Measurements from ENCODE around the gene GRM7. TPM values are rescaled to one million over a fixed set of nuclear protein-coding genes. Genes with fewer than 3 reads are reported as not detected.

Gene GRM7
- polyA plus RNA-seq, 4 donors = 1.9 to 2.2 (median 2.2) TPM

GRCh38 chr3:7546253-7546652 is 685.3 kb downstream of the GRM7 start:
- peak in 2 of 4 donors; percentile 21 to 24 for DNase-seq (ENCODE audit: low read depth in 4 of 4, low spot score in 3 of 4)

- no peak for DNase-seq (ENCODE audit: low read depth in 4 of 4, low spot score in 3 of 4)
Measured at GRCh38 chr3:7547826-7548225, 686.9 kb downstream of the GRM7 start.

GRCh38 chr3:7562892-7563291 is 702.0 kb downstream of the GRM7 start:
- DNase-seq (ENCODE audit: low read depth in 4 of 4, low spot score in 3 of 4) = no peak

GRCh38 chr3:7565574-7565973 is 704.7 kb downstream of the GRM7 start:
- no peak for DNase-seq (ENCODE audit: low read depth in 4 of 4, low spot score in 3 of 4)

GRCh38 chr3:7567160-7567559 is 706.2 kb downstream of the GRM7 start:
- DNase-seq (ENCODE audit: low read depth in 4 of 4, low spot score in 3 of 4) = no peak

- no peak for DNase-seq (ENCODE audit: low read depth in 4 of 4, low spot score in 3 of 4)
Measured at GRCh38 chr3:7568526-7569184, 707.7 kb downstream of the GRM7 start.

- no peak for DNase-seq (ENCODE audit: low read depth in 4 of 4, low spot score in 3 of 4)
Measured at GRCh38 chr3:7573330-7573729, 712.4 kb downstream of the GRM7 start.

- DNase-seq (ENCODE audit: low read depth in 4 of 4, low spot score in 3 of 4) = no peak
Measured at GRCh38 chr3:7574435-7574834, 713.5 kb downstream of the GRM7 start.

- DNase-seq (ENCODE audit: low read depth in 4 of 4, low spot score in 3 of 4) = peak in 1 of 4 donors; percentile 12
Measured at GRCh38 chr3:7576071-7576470, 715.2 kb downstream of the GRM7 start.

GRCh38 chr3:7576506-7576905 is 715.6 kb downstream of the GRM7 start:
- DNase-seq (ENCODE audit: low read depth in 4 of 4, low spot score in 3 of 4) = no peak

- DNase-seq (ENCODE audit: low read depth in 4 of 4, low spot score in 3 of 4) = no peak
Measured at GRCh38 chr3:7577513-7577912, 716.6 kb downstream of the GRM7 start.

- no peak for DNase-seq (ENCODE audit: low read depth in 4 of 4, low spot score in 3 of 4)
Measured at GRCh38 chr3:7581831-7582230, 720.9 kb downstream of the GRM7 start.

- DNase-seq (ENCODE audit: low read depth in 4 of 4, low spot score in 3 of 4) = no peak
Measured at GRCh38 chr3:7585052-7585451, 724.1 kb downstream of the GRM7 start.

GRCh38 chr3:7588236-7588635 is 727.3 kb downstream of the GRM7 start:
- DNase-seq (ENCODE audit: low read depth in 4 of 4, low spot score in 3 of 4) = peak in 1 of 4 donors; percentile 30

GRCh38 chr3:7589526-7589925 is 728.6 kb downstream of the GRM7 start:
- no peak for DNase-seq (ENCODE audit: low read depth in 4 of 4, low spot score in 3 of 4)

GRCh38 chr3:7602297-7602696 is 741.4 kb downstream of the GRM7 start:
- DNase-seq (ENCODE audit: low read depth in 4 of 4, low spot score in 3 of 4) = no peak

- no peak for DNase-seq (ENCODE audit: low read depth in 4 of 4, low spot score in 3 of 4)
Measured at GRCh38 chr3:7607083-7607482, 746.2 kb downstream of the GRM7 start.

GRCh38 chr3:7607676-7608075 is 746.8 kb downstream of the GRM7 start:
- no peak for DNase-seq (ENCODE audit: low read depth in 4 of 4, low spot score in 3 of 4)

- no peak for DNase-seq (ENCODE audit: low read depth in 4 of 4, low spot score in 3 of 4)
Measured at GRCh38 chr3:7610634-7611033, 749.7 kb downstream of the GRM7 start.

GRCh38 chr3:7615043-7615442 is 754.1 kb downstream of the GRM7 start:
- DNase-seq (ENCODE audit: low read depth in 4 of 4, low spot score in 3 of 4) = no peak

- no peak for DNase-seq (ENCODE audit: low read depth in 4 of 4, low spot score in 3 of 4)
Measured at GRCh38 chr3:7618606-7619005, 757.7 kb downstream of the GRM7 start.

- DNase-seq (ENCODE audit: low read depth in 4 of 4, low spot score in 3 of 4) = no peak
Measured at GRCh38 chr3:7620401-7620800, 759.5 kb downstream of the GRM7 start.

GRCh38 chr3:7621046-7621630 is 760.2 kb downstream of the GRM7 start:
- DNase-seq (ENCODE audit: low read depth in 4 of 4, low spot score in 3 of 4) = no peak

All from left renal pelvis (tissue), 4 donors.